GM12878 (cell line): Measurements from ENCODE around the gene FHL5. TPM values are rescaled to one million over a fixed set of nuclear protein-coding genes. Genes with fewer than 3 reads are reported as not detected.
"Not testable (repeated sequence)": the region's sequence is repeated elsewhere in the genome, so short reads cannot be mapped to it uniquely, and the experiment has no call there.

Experiments
- ATAC-seq: fragments of 200-7000 bp; cut with Tn5 transposase; 3 replicates; pipeline ENCODE4 v1.9.1; 2020; ENCODE audit warnings: mild to moderate bottlenecking, moderate library complexity
- BruUV-seq: library from RNA; stranded (reverse); fragments of 400-500 nt; replicated peaks from 2 replicates; lab custom pipeline; 2021; lab: Mats Ljungman, UMichigan
- CTCF ChIA-PET: fragments of 300-600 bp; sonication (Branson Sonifier 250); formaldehyde crosslinking; extraction: SDS; loops from one replicate; lab custom pipeline; 2021; ENCODE audit warnings: inconsistent platforms; lab: Yijun Ruan, JAX
- POLR2A ChIA-PET: fragments of 350-600 bp; formaldehyde crosslinking; extraction: SDS; loops from one replicate; lab custom pipeline; 2021; ENCODE audit warnings: inconsistent platforms; lab: Charles Lee
- RAD21 ChIA-PET: fragments of 300-600 bp; sonication (Branson Sonifier 250); formaldehyde crosslinking; loops from one replicate; lab custom pipeline; 2023; ENCODE audit warnings: antibody characterized with exemption; ENCODE audit not compliant: unreplicated experiment; lab: Charles Lee
- SMC1A ChIA-PET: fragments of 300-600 bp; sonication (Branson Sonifier 250); formaldehyde crosslinking; loops from one replicate; lab custom pipeline; 2023; ENCODE audit not compliant: unreplicated experiment, uncharacterized antibody; lab: Charles Lee
- DNase-seq: peaks from one replicate; pipeline ENCODE4 v3.0.0-alpha.2; 2011; ENCODE audit warnings: low read depth, low spot score
- FAIRE-seq: peaks from 3 replicates; lab custom pipeline; 2011; peaks lifted over from hg19 to GRCh38; lab: Jason Lieb, UNC
- H2AFZ ChIP-seq: 2 replicates; pipeline ENCODE4 v1.6.0; 2011; ENCODE audit warnings: low read depth, low read length, control low read depth; ENCODE audit not compliant: control insufficient read depth
- H3K27ac ChIP-seq: 2 replicates; pipeline ENCODE4 v1.5.1; 2011; ENCODE audit warnings: control low read depth; ENCODE audit not compliant: control insufficient read depth, insufficient read depth
- H3K27me3 ChIP-seq, 2 experiments: replicated peaks in 1 of 2; 2 replicates each; pipeline versions ENCODE4 v1.6.0 to v1.6.1; 2011; ENCODE audit warnings: low read length in 1 of 2; ENCODE audit not compliant: control insufficient read depth in 2 of 2, insufficient read depth in 2 of 2
- H3K36me3 ChIP-seq, 2 experiments: 2 replicates each; pipeline ENCODE4 v1.5.1; 2011; ENCODE audit warnings: low read length in 1 of 2; ENCODE audit not compliant: control insufficient read depth in 2 of 2, insufficient read depth in 2 of 2
- H3K4me1 ChIP-seq: 2 replicates; pipeline ENCODE4 v1.6.1; 2011; ENCODE audit warnings: mild to moderate bottlenecking, low read length, moderate library complexity, mixed read lengths; ENCODE audit not compliant: control insufficient read depth, insufficient read depth
- H3K4me2 ChIP-seq: 2 replicates; pipeline ENCODE4 v1.6.0; 2011; ENCODE audit warnings: control low read depth; ENCODE audit not compliant: control insufficient read depth, insufficient read depth
- H3K4me3 ChIP-seq: fragments of 200-600 bp; sonication (generic); 2 replicates; pipeline ENCODE4 v1.5.1; 2016
- H3K79me2 ChIP-seq: 2 replicates; pipeline ENCODE4 v1.6.0; 2011; ENCODE audit warnings: low read length; ENCODE audit not compliant: control insufficient read depth, insufficient read depth
- H3K9ac ChIP-seq: 2 replicates; pipeline ENCODE4 v1.8.0; 2011; ENCODE audit warnings: low read length, control low read depth, mixed read lengths; ENCODE audit not compliant: control insufficient read depth, insufficient read depth
- H3K9me3 ChIP-seq: replicated peaks from 3 replicates; pipeline ENCODE4 v1.5.1; 2011; ENCODE audit warnings: mild to moderate bottlenecking, low read length; ENCODE audit not compliant: control insufficient read depth, insufficient read depth
- H4K20me1 ChIP-seq: 2 replicates; pipeline ENCODE4 v1.6.0; 2011; ENCODE audit not compliant: control insufficient read depth, insufficient read depth
- ATF7 ChIP-seq: fragments of 450-650 bp; IDR thresholded peaks from 2 replicates; pipeline ENCODE4 v1.6.1; 2016; ENCODE audit warnings: low read depth, mild to moderate bottlenecking
- BACH1 ChIP-seq: fragments of 450-650 bp; IDR thresholded peaks from 2 replicates; pipeline ENCODE4 v1.6.1; 2017; ENCODE audit warnings: mild to moderate bottlenecking, borderline replicate concordance
- CBFB ChIP-seq: IDR thresholded peaks from 2 replicates; pipeline ENCODE4 v1.6.1; 2016; ENCODE audit warnings: antibody characterized with exemption, low read depth
- EZH2 ChIP-seq: IDR thresholded peaks from 2 replicates; pipeline ENCODE4 v1.6.1; 2012; ENCODE audit warnings: low read depth, mild to moderate bottlenecking, control low read depth, inconsistent platforms, low read length, borderline replicate concordance; ENCODE audit not compliant: control insufficient read depth
- MYB ChIP-seq: fragments of 150-350 bp; IDR thresholded peaks from 2 replicates; pipeline ENCODE4 v1.6.1; 2014; ENCODE audit warnings: mild to moderate bottlenecking, low read depth, low read length, borderline replicate concordance
- PRDM15 ChIP-seq: fragments of 450-650 bp; formaldehyde crosslinking; IDR thresholded peaks from 2 replicates; pipeline ENCODE4 v1.4.0; 2020; ENCODE audit warnings: mild to moderate bottlenecking, moderate library complexity
- SPI1 ChIP-seq: IDR thresholded peaks from 2 replicates; pipeline ENCODE4 v1.6.1; 2011; ENCODE audit warnings: low read depth, mild to moderate bottlenecking, low read length, moderate library complexity, borderline replicate concordance; ENCODE audit not compliant: insufficient read depth
- ZNF622 ChIP-seq: fragments of 450-650 bp; IDR thresholded peaks from 2 replicates; pipeline ENCODE4 v1.6.1; 2017; ENCODE audit warnings: mild to moderate bottlenecking, inconsistent platforms
- WGBS: methylation state at CpG from one replicate; pipeline ENCODE4 v1.1.6; 2016; ENCODE audit warnings: low lambda C conversion rate; ENCODE audit not compliant: insufficient replicate concordance, insufficient coverage; ENCODE audit errors: missing lambda C conversion rate; 5-methylcytosine and 5-hydroxymethylcytosine counted together
- in situ Hi-C: fragments of 300-500 bp; cut with MboI; formaldehyde crosslinking; loops from 9 replicates; pipeline ENCODE4 v1.14.3; 2018; ENCODE audit warnings: mixed read lengths
- intact Hi-C: fragments of 100-400 bp; cut with micrococcal nuclease; formaldehyde crosslinking; loops from one replicate; pipeline ENCODE4 v1.14.2; 2022; ENCODE audit not compliant: unreplicated experiment
- polyA plus RNA-seq, 11 experiments: library from polyadenylated mRNA; depleted of rRNA in 4 of 11; unstranded in 6 of 11; stranded (reverse) in 5 of 11; fragments of >200 nt; fragmentation: Nextera tagmentation in 4 of 11; fragmentation: Illumina TruSeq in 1 of 11; extraction: Ambion mirVana in 4 of 11; extraction: Trizol in 1 of 11; gene quantifications; 1 replicate in 1 of 11; 2 replicates in 10 of 11; pipeline versions ENCODE4 v1.2.1 to v1.2.3, GENCODE V29; 2011 to 2016; ENCODE audit warnings: inconsistent platforms in 2 of 11, missing spikeins in 2 of 11, low read depth in 1 of 11
- total RNA-seq, 4 experiments: library from RNA; depleted of rRNA in 3 of 4; stranded (reverse); fragments of >200 nt in 3 of 4; fragmentation: Illumina TruSeq in 1 of 4; extraction: Trizol in 1 of 4; gene quantifications; 2 replicates each; pipeline versions ENCODE4 v1.2.1 to v1.2.3, GENCODE V29; 2013 to 2021

The FHL5 gene
- total and polyA plus RNA-seq, 10 of the 15 experiments (the other 5 are each of a cell fraction or from before 2014, with no cell fraction given), result 0.16 TPM; not detected in 9

GRCh38 chr6:96637979-96638378 is 75.1 kb downstream of the FHL5 start:
- H3K4me3 ChIP-seq, H3K9ac ChIP-seq, H2AFZ ChIP-seq, H3K27ac ChIP-seq, H3K4me2 ChIP-seq, H3K4me1 ChIP-seq, H4K20me1 ChIP-seq, intact Hi-C loops, H3K36me3 ChIP-seq, BruUV-seq, DNase-seq, SMC1A ChIA-PET, ATAC-seq, POLR2A ChIA-PET, H3K9me3 ChIP-seq, in situ Hi-C loops, FAIRE-seq, H3K27me3 ChIP-seq, RAD21 ChIA-PET, CTCF ChIA-PET, H3K79me2 ChIP-seq: not testable (repeated sequence)
- 70% methylated on average over 10 of the region's 10 CpGs for WGBS

GRCh38 chr6:96645106-96645505 is 82.2 kb downstream of the FHL5 start:
- ChIA-PET POLR2A (no interaction called here), RAD21 (no interaction called here), CTCF (interaction anchor here (0.9 to 1.3 kb wide), 3 partner anchors 11 to 20 kb away, joined by 3 to 4 read pairs (median 3); no protein-coding TSS in a partner anchor), SMC1A (interaction anchor here (0.6 kb wide), 1 partner anchor 18 kb away, joined by 3 read pairs; no protein-coding TSS in a partner anchor)
- Histone ChIP-seq H3K27ac (no peak overlapping the region), H4K20me1 (no peaks in the 10 kb centered on the region), H3K4me3 (no peak overlapping the region), H3K79me2 (no peaks in the 10 kb centered on the region), H3K4me2 (no peak overlapping the region), H3K9ac (no peak overlapping the region), H3K4me1 (no peaks in the 10 kb centered on the region; the same call in 1 of the 2 replicates), H3K9me3 (no peaks in the 10 kb centered on the region), H2AFZ (no peak overlapping the region), H3K27me3 (no peaks in the 10 kb centered on the region), H3K36me3 (no peaks in the 10 kb centered on the region)
- intact Hi-C loops, result no loop called here
- WGBS, result 60% methylated on average over 5 of the region's 5 CpGs
- no TSS peak for BruUV-seq
- TF ChIP-seq ZNF622, result no peak
- no peak for TF ChIP-seq ATF7
- TF ChIP-seq PRDM15, result no peak
- TF ChIP-seq EZH2, result no peak
- TF ChIP-seq BACH1, result no peak
- no peak for TF ChIP-seq CBFB
- no peak for TF ChIP-seq MYB
- TF ChIP-seq SPI1, result no peak
- no peak for DNase-seq
- ATAC-seq, result no peak
- FAIRE-seq, result no peak
- in situ Hi-C loops, result no loop called here
